Glutamatergic neuron (in vitro differentiated cells): ENCODE data around the gene FAM118B. TPM values are rescaled to one million over a fixed set of nuclear protein-coding genes. Genes with fewer than 3 reads are reported as not detected.

Experiments
- DNase-seq: peaks from one replicate; pipeline ENCODE4 v3.0.0; 2022
- H3K27ac Mint-ChIP-seq: one replicate; pipeline ENCODE4 v1.8.0; 2020; ENCODE audit warnings: mild to moderate bottlenecking, mixed read lengths, inconsistent platforms; ENCODE audit not compliant: unreplicated experiment
- H3K27me3 Mint-ChIP-seq: one replicate; pipeline ENCODE4 v1.8.0; 2020; ENCODE audit warnings: mild to moderate bottlenecking, moderate library complexity, mixed read lengths, inconsistent platforms; ENCODE audit not compliant: unreplicated experiment
- H3K36me3 Mint-ChIP-seq: one replicate; pipeline ENCODE4 v1.8.0; 2020; ENCODE audit warnings: mild to moderate bottlenecking, mixed read lengths, inconsistent platforms; ENCODE audit not compliant: unreplicated experiment
- H3K4me1 Mint-ChIP-seq: one replicate; pipeline ENCODE4 v1.8.0; 2020; ENCODE audit warnings: mild to moderate bottlenecking, low read depth, mixed read lengths, inconsistent platforms; ENCODE audit not compliant: unreplicated experiment
- H3K4me3 Mint-ChIP-seq: one replicate; pipeline ENCODE4 v1.8.0; 2020; ENCODE audit warnings: mild to moderate bottlenecking, mixed read lengths, inconsistent platforms; ENCODE audit not compliant: unreplicated experiment
- H3K9me3 Mint-ChIP-seq: one replicate; pipeline ENCODE4 v1.8.0; 2020; ENCODE audit warnings: mild to moderate bottlenecking, moderate library complexity, mixed read lengths, inconsistent platforms; ENCODE audit not compliant: unreplicated experiment
- CTCF ChIP-seq: fragments of 200-600 bp; sonication (generic); IDR thresholded peaks from one replicate; pipeline ENCODE4 v1.5.0; 2021; ENCODE audit not compliant: partially characterized antibody, unreplicated experiment
- total RNA-seq: library from RNA; stranded (reverse); fragmentation: NEBNext Ultra II Directional; extraction: Animal tissue kit (Norgen Biotek cat#: 25700); gene quantifications from one replicate; pipeline ENCODE4 v1.2.1, GENCODE V29; 2021; ENCODE audit not compliant: unreplicated experiment

Gene FAM118B
- total RNA-seq, 1 donor from 2014 or later = 33.0 TPM

- H3K4me3 Mint-ChIP-seq = no peak overlapping the region
- H3K36me3 Mint-ChIP-seq = peaks cover 31% of the 10 kb centered on the region
- no peak for TF ChIP-seq CTCF
- DNase-seq = no peak
- H3K9me3 Mint-ChIP-seq = peaks cover 2% of the 10 kb centered on the region
- peaks cover 3% of the 10 kb centered on the region for H3K27me3 Mint-ChIP-seq
- H3K4me1 Mint-ChIP-seq = no peaks in the 10 kb centered on the region
- no peak overlapping the region for H3K27ac Mint-ChIP-seq
These were observed 16.5 kb upstream of the FAM118B start for GRCh38 chr11:126195119-126195518.

GRCh38 chr11:126197277-126197939 lies 14.2 kb upstream of the FAM118B start:
- no peaks in the 10 kb centered on the region for H3K4me1 Mint-ChIP-seq
- TF ChIP-seq CTCF = no peak
- H3K36me3 Mint-ChIP-seq = peaks cover 31% of the 10 kb centered on the region
- H3K27ac Mint-ChIP-seq = no peak overlapping the region
- H3K9me3 Mint-ChIP-seq = no peaks in the 10 kb centered on the region
- DNase-seq = no peak
- no peak overlapping the region for H3K4me3 Mint-ChIP-seq
- peaks cover 1% of the 10 kb centered on the region for H3K27me3 Mint-ChIP-seq

- H3K9me3 Mint-ChIP-seq = no peaks in the 10 kb centered on the region
- H3K27me3 Mint-ChIP-seq = peaks cover 1% of the 10 kb centered on the region
- TF ChIP-seq CTCF = no peak
- no peak for DNase-seq
- H3K4me3 Mint-ChIP-seq = no peak overlapping the region
- H3K4me1 Mint-ChIP-seq = peaks cover 4% of the 10 kb centered on the region
- H3K27ac Mint-ChIP-seq = no peak overlapping the region
- peaks cover 31% of the 10 kb centered on the region for H3K36me3 Mint-ChIP-seq
These were observed 12.9 kb upstream of the FAM118B start for GRCh38 chr11:126198648-126199047.

- Mint-ChIP-seq H3K9me3 (peaks cover 2% of the 10 kb centered on the region), H3K4me3 (no peak overlapping the region), H3K36me3 (peaks cover 6% of the 10 kb centered on the region), H3K4me1 (peaks cover 4% of the 10 kb centered on the region), H3K27me3 (peaks cover 1% of the 10 kb centered on the region), H3K27ac (peak overlapping the region; percentile 49)
- no peak for DNase-seq
- no peak for TF ChIP-seq CTCF
These were observed 8.8 kb upstream of the FAM118B start for GRCh38 chr11:126202646-126203359.

- Mint-ChIP-seq H3K9me3 (peaks cover 2% of the 10 kb centered on the region), H3K27me3 (peaks cover 4% of the 10 kb centered on the region), H3K27ac (no peak overlapping the region), H3K4me1 (peaks cover 4% of the 10 kb centered on the region), H3K4me3 (no peak overlapping the region), H3K36me3 (no peaks in the 10 kb centered on the region)
- no peak for TF ChIP-seq CTCF
- no peak for DNase-seq
These were observed 6.2 kb upstream of the FAM118B start for GRCh38 chr11:126205359-126205758.
